Stimulated activated CD8-positive, alpha-beta memory T cell treated with anti-CD3 and anti-CD28 coated beads, Interleukin-2, amount 100 ng/mL, for 48 hours (primary cell): ENCODE data around the gene GPR161.
A peak's percentile ranks its signal among the peaks of the same experiment; 100 is the strongest.
"Not testable (repeated sequence)": the region's sequence is repeated elsewhere in the genome, so short reads cannot be mapped to it uniquely, and the experiment has no call there.

ENCODE experiments used
- DNase-seq, 2 donors: peaks; one replicate each; pipeline ENCODE4 v3.0.0-alpha.2; 2020; ENCODE audit warnings: low read depth in 2 of 2

Gene GPR161, protein sequence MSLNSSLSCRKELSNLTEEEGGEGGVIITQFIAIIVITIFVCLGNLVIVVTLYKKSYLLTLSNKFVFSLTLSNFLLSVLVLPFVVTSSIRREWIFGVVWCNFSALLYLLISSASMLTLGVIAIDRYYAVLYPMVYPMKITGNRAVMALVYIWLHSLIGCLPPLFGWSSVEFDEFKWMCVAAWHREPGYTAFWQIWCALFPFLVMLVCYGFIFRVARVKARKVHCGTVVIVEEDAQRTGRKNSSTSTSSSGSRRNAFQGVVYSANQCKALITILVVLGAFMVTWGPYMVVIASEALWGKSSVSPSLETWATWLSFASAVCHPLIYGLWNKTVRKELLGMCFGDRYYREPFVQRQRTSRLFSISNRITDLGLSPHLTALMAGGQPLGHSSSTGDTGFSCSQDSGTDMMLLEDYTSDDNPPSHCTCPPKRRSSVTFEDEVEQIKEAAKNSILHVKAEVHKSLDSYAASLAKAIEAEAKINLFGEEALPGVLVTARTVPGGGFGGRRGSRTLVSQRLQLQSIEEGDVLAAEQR

DNA sequence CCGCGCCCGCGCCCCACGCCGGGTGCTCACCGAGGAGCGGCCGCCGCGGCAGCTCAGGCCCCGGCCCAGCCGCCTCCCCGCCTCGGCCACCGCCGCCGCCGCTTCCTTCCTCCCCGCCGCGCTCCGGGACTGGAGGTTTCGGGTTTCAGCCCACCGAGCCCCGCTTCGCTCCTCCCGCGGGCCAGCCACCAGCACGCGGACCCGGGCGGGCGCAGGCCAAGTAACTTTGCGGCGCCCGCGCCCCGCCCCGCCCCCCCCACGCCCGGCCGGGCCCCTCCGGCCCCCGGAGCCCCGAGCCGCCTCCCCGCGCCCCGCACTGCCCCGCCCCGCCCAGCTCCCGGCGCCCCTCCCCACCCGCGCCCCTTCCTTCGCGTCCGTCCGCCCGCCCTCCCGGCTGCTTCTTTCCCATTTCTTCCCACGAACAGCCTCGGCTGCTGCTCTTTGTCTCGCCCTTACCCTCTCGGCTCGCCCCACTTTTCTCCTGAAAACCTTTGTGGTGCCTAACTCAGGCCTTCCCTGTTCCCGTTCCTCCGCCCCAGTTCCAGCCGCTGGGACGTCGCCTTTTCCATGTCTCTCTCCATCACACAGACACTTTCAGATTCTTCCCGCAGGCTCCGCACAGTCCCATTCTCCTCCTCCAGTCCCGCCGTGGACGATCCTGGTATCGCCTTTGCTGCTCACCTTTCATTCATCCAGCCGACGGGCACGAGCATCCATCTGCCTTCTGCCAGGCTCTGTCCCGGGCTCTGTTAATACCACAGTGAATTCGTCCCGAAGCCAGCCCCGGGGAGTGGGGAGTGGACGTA lies at the start of gene GPR161:
TSS of gene GPR161 (minus strand) at position 222 of the 806 bp plus-strand sequence. CDS start 32,080 bp downstream, outside the sequence.
- DNase-seq, result no peak

DNA sequence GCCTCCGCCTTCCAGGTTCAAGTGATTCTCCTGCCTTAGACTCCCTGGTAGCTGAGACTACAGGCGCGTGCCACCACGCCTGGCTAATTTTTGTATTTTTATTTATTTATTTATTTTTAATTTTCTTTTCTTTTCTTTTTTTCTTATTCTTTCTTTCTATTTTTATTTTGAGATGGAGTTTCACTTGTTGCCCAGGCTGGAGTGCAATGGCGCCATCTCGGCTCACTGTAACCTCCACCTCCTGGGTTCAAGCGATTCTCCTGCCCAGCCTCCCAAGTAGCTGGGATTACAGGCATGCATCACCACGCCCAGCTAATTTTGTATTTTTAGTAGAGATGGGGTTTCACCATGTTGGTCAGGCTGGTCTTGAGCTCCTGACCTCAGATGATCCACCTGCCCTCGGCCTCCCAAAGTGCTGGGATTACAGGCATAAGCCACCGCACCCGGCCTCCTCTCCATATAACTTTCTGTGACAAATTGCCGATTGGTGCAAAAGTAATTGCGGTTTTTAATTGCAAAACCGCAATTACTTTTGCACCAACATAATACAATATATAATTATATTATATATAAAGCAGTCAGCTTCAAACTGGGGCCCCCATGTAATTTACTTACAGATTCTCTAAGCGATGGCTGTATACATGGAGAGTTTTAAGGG lies 44.5 kb upstream of the GPR161 start:
- not testable (repeated sequence) for DNase-seq

DNA sequence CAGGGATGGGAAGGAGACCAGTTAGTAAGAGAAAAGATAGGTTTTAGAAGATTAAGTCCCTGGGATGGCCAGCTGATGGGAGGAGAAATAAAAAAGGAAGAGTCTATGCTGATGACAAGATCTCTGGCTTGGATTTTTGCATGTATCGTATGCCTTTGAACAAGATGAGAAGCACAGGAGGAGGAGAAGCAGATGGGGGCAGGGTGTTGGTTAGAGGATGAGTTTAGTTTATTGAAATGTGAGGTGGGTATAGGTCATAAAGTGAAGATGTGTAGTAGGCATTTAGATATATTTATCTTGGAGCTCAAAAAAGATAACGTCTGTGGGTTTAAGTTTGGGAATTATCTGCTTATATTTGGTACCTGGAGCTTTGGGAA lies 43.4 kb upstream of the GPR161 start:
- no peak for DNase-seq

DNA sequence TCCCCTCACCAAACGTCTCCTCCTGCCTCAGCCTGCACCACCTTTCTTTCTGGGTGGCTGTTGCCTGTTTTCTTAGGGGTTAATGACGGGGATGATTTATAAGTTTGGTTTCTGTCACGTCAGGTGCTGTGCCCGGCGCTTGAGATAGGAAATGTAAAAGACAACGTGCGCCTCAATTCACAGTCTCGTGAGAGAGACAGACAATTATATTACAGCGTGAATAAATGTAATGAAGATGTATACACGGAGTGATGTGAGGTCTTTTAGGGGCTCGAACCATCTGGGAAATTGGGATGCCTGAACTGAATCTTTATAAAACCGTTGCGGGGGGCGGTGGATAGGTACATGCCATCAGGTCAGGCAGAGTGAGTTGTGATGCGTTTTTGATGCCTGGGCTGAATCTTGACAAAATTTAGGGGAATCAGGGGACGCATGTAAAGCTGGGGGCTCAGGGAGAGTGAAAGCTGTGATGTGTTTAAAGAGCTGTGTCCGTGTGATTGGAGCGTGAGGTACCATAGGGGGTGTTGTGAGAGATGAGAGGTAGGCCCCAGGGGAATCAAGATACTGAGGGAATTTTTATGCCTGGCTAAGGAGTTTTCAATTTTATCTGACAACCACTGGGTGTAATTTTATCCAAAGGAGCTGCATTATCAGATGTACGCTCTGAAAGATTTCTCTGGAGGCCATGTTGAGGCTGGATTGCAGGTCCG lies 42.9 kb upstream of the GPR161 start:
- no peak for DNase-seq

DNA sequence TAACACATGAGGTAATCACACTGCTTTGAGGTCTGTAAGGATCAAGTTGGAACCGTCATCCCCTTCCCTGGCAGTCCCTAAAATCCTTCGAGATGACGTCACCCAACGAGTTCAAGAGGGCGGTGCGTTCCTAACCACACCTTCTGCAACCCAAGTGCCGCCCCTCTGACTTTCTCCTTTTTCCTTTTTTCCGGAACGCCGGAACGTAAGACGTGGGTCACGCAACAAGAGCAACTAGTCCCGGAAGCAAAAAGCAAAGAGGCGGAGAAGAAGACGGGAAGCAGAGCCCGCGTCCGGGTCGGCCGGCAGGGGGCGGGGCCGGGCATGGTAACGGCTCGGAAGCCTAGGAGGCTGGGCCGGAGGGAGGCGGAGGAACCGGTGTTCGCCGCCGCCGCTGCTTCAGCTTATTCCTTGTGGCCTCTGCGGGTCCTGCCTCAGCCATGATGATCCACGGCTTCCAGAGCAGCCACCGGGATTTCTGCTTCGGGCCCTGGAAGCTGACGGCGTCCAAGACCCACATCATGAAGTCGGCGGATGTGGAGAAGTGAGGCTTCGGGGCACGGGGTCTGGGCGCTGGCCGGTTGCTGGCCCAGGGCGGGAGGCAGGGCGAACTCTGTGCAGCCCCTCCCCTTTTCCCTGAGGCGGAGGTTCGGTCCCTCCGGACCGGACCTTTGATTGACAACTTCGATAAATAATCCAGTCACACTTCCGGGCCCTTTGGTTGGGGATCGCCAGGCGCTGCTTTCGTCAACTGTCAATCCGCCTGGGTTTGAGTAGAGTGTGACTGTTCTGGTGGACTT lies 42.1 kb upstream of the GPR161 start, which contains the start of gene TIPRL:
TSS of gene TIPRL (plus strand) at position 325 of the 800 bp plus-strand sequence. CDS start at position 441, 116 bp downstream.
- DNase-seq, result peak; percentile 90

DNA sequence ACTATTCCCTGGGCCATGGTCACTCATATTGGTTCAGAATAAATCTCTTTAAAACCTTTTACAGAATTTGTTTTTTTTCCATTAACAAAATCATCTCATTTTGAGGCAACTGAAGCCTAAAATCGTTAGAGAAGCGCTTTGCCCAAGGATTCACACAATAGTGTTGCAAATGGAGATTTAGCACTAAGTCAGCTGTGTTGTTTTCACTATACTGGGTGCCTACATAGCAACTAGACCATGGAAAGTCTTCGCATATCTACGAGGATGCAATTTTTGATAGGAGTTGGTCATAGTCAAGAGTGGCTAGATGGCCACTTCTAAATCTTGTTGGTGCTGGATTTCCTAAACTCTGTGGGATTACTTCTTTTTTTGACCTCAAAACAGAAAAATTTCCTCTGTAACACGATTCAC lies 41.5 kb upstream of the GPR161 start:
- no peak for DNase-seq

DNA sequence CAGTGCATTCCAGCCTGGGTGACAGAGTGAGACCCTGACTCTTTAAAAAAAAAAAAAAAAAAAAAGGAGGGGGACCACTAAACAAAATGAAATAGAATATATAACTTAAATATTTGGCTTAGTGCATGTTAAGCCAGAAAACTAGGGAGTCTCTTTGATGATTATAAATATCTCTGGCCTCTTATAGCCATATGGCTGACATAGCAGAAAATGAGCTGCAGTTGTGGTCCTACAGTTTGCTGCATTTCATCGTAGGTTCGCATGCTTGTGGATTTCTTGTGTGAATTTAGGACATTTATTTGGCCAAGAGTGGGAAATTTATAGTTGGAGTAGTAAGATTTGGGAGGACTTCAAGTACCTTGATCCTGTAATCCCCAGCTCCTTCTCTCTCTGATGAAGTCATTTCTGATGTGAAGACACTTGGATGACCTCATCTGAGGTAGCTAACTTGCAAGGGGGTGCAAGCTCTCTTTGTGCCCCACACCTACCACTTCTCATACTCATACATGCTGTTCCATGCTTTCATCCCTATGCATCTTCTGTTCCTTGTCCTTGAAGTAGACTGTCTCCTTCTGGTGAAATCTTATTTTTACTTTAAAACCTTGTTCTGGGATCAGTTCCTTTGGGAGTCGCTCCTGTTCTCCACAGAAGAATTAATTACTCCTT lies 35.7 kb upstream of the GPR161 start:
- no peak for DNase-seq

DNA sequence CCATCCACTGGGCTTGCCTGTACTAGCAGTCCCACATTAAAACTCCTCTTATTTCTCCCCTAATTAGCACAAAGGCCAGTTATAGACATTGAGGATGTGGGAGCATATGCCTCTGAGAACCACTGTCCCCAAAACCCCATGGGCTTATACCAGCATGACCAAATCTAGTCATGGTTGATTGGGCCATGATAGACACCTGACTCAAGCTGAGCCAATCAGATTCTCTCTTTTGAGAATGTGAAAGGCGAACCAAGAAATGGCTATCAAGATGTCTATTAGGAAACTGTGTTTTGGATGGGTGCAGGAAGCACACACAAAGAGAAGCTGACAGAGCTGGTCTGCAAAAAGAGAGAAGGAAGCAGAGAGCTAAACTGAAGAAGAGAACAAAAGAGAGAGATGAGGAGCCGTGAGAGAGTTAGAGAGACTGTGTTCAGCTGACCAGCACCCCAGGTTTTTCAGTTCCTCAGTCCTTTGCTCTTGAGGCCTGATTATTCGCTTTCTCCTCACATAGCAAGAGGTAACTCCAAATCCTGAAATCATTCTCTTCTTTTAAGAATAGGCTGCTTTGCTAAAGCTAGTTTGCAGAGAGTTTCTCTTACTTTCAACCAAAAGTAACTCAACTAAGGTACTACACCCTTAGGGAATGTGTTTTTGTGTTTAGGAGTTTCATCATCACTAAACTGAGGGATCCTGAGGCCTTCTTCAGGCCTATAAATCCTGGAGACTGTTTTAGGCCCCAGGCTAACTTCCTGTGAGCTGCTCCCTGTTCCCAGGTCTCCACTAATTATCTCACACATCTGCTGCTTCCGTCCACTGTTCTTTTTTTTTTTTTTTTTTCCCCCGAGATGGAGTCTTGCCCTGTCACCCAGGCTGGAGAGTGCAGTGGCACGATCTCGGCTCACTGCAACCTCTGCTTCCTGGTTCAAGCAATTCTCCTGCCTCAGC lies 34.1 kb upstream of the GPR161 start:
- no peak for DNase-seq

DNA sequence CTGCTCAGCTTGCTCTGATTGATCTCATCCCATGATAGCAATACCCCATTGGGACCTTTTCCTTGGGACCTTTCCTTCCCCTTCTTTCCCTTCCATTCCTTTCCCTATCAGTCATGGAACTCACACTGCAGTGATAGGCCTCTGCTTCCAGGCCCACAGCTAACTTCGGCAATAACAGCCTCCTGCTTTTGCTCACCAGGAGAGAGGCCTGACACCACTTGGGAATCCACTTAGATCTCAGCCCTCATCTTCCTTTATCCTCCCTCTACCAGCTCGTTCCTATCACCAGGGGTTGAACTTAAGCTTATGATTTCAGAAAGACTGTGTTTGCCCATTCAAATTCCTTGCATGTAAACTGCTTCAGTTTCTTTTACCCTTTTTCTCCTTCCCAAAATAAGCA lies 31.1 kb upstream of the GPR161 start:
- no peak for DNase-seq

DNA sequence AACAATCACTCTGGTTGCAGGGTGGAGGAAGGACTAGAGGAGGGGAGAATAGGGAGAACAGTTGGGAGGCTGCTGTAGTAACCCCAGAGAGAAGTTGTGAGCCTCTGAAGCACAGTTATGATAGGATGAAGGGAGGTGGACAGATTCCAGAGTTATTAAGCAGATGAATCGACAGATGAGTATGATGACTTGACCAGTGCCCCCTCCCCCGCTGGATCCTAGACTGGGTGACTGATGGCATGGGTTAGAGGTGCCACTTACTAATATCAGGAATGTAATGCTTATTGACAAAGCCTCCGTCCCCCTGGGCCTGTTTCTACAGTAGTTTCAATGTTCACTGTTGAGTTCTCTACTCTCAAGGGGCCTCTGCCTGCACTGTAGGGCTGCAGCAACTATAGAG lies 28.0 kb upstream of the GPR161 start:
- DNase-seq, result no peak

DNA sequence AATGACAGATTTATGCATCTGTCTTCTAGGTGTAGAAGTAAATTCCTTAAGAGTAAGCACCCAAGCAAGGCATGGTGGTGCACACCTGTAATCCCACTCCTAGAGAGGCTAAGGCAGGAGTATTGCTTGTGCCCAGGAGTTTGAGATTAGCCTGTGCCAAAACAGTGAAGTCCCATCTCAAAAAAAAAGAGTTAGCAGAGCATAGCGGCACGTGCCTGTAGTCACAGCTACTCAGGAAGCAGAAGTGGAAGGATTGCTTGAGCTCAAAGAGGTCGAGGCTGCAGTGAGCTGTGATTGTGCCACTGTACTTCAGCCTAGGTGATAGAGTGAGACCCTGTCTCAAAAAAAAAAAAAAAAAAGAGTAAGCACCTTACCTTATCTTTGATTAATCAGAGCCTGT lies 26.9 kb upstream of the GPR161 start:
- no peak for DNase-seq

DNA sequence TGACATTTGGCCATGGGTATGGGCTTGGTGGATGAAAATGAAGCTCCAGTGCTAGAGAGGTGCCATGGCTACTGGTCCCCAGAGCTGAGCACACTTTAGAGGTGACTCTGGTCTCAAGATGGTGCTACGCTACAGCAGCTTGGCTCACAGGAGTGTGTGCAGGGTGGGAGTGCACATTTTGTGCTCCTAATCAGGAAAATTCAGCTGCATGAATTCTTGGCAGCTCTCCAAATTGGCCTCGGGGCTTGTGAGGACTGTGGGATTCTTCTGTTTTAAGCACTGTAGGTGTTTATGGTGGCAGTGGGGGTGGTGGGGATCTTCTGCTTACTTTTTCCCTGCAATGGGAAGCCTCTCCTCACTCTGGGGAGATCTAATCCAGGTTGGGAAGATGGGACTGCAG lies 24.7 kb upstream of the GPR161 start:
- no peak for DNase-seq

DNA sequence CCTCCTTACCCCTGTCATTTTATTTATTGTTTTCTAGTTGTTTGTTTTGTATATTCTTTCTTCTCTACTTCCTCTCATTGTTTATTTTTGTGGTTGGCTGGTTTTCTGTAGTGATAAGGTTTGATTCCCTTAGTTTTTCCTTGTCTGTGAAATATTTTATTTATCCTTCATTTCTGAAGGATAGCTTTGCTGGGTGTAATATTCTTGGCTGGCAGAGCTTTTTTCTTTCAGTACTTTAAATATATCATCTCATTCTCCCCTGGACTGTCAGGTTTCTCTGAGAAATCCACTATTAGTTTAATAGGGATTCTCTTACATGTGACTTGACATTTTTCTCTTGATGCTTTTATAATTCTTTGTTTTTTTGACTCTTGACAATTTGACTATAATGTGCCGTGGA lies 23.2 kb upstream of the GPR161 start:
- no peak for DNase-seq

DNA sequence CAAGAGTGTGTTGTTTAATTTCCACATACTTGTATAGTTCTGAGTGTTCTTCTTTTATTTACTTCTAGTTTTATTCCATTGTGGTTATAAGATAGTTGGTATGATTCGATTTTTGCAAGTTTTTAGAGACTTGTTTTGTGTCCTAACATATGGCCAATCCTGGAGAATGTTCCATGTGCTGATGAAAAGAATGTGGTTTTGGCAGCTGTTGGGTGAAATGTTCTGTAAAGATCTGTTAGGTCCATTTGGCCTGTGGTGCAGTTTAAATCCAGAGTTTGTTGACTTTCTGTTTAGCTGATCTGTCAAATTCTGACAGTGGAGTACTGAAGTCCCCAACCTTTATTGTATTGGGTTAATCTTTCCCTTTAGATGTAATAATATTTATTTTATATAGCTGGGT lies 22.5 kb upstream of the GPR161 start:
- no peak for DNase-seq

DNA sequence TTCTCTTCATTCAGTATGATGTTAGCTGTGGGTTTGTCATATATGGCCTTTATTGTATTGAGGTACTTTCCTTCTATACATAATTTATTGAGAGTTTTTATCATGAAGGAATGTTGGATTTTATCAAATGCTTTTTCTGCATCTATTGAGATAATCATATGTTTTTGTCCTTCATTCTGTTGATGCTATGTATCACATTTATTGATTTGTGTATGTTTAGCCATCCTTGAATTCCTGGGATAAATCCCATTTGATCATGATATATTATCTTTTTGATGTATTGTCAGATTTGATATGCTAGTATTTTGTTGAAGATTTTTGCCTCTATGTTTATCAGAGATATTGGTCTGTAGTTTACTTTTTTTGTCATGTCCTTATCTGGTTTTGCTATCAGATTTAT lies 20.9 kb upstream of the GPR161 start:
- no peak for DNase-seq

DNA sequence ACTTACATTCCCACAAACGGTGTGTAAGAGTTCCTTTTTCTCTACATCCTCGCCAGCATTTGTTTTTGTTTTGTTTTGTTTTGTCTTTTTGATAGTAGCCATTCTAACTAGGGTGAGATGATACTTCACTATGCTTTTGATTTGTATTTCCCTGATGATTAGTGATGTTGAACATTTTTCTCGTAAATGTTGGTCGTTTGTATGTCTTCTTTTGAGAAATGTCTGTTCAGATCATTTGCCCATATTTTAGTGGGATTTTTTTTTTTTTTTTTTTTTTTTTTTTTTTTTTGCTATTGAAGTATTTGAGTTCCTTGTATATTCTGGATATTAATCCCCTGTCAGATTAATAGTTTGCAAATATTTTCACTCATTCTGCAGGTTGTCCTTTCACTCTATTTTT lies 19.2 kb upstream of the GPR161 start:
- DNase-seq, result no peak

DNA sequence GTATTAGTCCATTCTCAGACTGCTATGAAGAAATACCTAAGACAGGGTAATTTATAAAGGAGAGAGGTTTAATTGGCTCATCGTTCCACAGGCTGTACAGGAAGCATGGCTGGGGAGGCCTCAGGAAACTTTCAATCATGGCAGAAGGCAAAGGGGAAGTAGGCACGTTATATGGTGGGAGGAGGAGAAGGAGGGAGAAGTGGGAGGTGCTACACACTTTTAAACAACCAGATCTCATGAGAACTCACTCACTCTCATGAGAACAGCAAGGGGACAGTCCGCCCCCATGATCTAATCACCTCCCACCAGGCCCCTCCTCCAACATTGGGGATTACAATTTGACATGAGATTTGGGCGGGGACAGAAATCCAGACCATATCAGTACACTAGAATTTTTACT lies 18.0 kb upstream of the GPR161 start:
- DNase-seq, result not testable (repeated sequence)

DNA sequence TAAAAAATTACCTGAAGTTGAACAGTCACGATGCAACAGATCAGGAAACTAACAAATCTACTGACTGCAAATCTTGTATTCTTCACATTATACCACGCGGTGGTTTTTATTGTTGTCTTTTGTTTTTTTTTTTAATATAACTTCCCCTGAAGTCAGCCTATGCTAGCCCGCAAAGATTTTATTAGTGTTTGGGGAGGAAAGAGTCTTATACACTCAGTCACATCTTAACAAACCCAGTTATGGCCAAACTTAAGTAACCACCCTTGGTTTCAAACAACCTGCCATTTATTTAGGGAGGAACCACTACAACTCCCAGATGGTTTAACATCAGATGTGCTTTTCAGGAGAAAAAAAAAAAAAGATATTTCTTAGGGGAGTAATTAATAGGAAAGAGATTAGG lies 15.2 kb upstream of the GPR161 start:
- DNase-seq, result no peak

DNA sequence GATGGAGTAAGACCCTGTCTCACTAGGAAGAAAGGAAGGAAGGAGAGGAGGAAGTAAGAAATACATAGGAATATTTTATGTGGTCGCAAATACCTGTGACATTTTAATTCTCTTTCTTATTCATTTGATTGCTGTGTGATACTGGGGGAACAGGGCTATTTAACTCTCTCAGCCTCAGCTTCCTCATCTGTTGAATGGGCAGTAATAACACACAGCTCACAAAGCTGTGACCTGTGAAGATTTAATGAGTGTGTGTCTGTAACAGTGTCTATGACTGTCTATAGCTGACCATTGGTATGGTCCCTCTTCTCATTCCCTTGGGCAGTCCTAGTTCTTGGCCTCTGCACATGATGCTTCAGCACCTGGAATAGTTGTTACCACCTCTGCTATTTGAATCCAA lies 13.6 kb upstream of the GPR161 start:
- DNase-seq, result no peak
